NCI-H2107 treated with DMSO at 0.1 percent for 48 hours (cell line): ENCODE measurements around the gene MFRP.

Experiments
- DNase-seq: peaks from one replicate; lab custom pipeline; 2025; ENCODE audit not compliant: unreplicated experiment; lab: John Stamatoyannopoulos, UW

The MFRP gene

GRCh38 chr11:119338965-119339588 lies 7.4 kb downstream of the MFRP start:
- no peak for DNase-seq

DNA sequence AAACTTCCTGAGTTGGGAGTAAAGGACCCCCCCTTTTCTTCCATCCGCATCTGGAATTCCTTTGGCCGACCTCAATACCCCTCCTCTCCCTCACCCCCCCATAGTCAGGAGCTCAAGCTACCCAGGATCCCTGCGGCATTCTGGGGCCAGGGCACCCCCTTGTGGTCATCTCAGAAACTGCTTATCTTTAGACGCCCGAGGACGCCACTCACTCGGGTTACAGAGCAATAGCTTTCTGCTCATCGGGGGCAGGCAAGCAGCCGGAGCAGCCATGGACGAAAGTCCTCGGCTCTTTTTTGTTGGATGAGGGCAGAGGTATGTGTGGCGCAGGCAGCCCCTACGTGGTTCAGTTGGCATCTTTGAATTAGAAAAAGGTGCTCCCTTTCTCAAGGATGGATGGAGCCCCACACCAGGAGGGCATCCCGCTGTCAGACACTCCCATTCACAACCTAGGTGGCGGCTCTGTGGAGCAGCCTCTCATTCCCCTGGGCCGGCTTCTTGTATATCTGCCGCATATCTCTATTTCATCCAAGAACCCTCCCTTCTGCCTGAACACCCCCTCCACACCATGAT lies 8.1 kb downstream of the MFRP start:
- peak; percentile 37 for DNase-seq

DNA sequence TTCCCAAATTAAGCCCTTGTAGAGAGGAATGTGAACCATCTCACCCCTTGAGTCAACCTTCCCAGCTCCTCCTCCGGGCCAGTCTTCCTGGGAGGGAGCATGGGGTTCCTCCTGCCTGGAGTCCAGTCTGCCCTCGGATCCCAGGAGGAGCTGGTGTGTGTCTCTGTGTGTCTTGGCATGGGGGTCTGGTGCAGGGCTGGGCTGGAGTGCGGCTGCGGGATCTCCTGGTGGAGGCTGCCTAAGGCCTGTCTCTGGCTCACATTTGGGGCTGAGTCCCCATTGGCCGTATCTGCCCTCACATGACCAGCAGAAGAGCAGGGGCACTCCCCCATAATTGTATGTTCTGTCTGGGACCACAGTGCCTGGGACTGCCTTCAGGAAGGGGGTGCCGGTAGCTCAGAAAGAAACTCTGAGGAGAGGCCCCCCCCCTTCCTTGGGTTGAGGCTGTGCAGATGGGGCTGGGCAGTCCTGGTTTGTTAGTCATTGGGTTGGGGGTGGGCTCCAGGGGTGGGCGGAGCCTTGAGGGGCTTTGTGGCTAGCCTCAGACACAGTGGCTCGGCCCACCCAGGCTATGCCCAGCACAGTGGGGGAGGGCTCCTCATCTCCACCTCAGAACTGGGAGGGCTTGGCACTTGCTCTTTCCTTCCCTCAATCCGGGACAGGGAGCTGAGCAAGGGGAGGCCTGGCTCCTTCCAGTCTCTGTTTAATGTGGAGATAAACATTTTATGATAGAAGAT lies 8.8 kb downstream of the MFRP start:
- no peak for DNase-seq

DNA sequence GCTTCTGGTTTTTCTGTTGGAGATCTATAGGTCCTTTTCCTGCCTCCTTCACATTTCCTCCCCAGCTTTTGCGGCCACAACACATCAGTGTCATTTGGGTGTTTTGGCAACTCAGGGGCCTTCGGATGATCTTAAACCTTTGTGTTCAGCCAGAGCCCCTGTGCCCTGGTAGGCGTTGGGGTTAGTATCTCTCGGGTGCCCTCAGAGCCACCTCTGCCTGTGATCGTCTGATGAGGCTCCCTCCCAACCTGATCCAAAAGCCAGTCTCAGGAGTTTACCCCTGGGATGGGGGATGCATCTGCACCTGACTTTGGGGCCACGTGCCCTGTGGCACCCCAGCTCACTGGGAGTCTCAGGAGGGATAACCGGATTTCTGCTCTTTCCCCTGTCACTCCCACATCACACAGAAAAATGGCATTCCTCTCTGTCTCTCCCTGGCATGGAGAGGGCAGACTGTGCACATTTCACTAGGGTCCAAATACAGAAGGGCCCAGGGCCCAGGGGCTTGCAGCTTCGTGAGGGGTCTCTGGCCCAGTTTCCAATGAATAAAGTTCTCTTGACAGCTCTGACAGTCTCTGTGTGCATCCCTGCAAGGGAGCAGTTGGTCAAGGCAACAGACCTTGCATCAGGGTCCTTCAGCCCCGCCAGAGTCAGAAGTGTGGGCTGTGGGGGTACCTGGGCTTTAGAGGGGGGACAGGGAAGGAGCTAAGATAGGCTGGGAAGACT lies 9.6 kb downstream of the MFRP start:
- DNase-seq: no peak

- no peak for DNase-seq
These were observed 10.6 kb downstream of the MFRP start for GRCh38 chr11:119335655-119336543.

DNA sequence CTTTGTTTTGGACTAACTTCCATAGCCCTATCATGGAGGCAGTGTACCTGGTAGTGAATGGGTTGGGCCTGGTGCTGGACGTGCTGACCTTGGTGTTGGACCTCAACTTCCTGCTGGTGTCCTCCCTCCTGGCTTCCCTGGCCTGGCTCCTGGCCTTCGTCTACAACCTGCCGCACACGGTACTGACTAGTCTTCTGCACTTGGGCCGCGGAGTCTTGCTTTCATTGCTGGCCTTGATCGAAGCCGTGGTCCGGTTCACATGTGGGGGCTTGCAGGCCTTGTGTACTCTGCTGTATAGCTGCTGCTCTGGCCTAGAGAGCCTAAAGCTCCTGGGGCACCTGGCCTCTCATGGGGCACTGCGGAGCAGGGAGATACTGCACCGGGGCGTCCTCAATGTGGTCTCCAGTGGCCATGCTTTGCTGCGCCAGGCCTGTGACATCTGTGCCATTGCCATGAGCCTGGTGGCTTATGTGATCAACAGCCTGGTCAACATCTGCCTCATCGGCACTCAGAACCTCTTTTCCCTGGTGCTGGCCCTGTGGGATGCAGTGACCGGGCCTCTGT lies 11.3 kb downstream of the MFRP start:
- no peak for DNase-seq

- peak; percentile 92 for DNase-seq
These were observed 12.2 kb downstream of the MFRP start, which contains the start of gene RNF26 for GRCh38 chr11:119334174-119334930. Gene RNF26, plus strand, starts transcription at chr11:119334527. Its CDS starts 596 bp downstream, at chr11:119335123.

DNA sequence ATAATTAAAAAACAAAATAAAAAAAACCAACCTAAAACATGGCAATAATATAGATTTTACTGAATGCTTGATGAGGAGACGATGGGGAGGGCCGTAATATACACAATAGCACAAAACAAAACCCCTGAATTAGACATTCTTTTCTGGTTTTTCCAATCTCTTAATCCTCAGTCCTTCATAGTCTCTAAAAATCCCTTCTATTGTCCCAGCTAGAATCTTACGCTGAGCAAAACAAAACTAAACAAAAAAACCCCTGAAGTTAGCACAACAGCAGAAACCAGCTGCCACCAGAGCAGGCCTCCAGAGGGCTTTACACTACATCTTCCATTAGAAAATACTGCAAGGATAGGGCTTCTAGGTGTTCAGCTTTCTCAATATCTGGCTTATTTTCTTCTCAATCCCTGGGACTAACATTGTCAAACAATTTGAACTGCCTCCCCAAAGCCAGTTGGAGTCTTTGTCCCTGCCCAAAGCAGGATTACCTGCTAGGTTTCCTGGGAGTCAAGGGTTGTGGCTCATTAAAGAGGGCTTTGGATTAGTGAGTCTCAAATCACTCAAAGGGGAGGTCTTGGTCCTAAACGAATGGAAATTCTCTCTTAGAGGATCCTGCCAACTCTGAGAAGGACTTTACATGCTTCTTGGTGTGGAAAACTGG lies 14.3 kb downstream of the MFRP start:
- DNase-seq: no peak

- DNase-seq: no peak
These were observed 16.3 kb downstream of the MFRP start for GRCh38 chr11:119330237-119330636.

- no peak for DNase-seq
These were observed 17.2 kb downstream of the MFRP start for GRCh38 chr11:119329320-119329719.

- peak; percentile 21 for DNase-seq
These were observed 22.3 kb downstream of the MFRP start for GRCh38 chr11:119324189-119324588.

GRCh38 chr11:119323532-119324033 lies 22.9 kb downstream of the MFRP start:
- DNase-seq: peak; percentile 50

DNA sequence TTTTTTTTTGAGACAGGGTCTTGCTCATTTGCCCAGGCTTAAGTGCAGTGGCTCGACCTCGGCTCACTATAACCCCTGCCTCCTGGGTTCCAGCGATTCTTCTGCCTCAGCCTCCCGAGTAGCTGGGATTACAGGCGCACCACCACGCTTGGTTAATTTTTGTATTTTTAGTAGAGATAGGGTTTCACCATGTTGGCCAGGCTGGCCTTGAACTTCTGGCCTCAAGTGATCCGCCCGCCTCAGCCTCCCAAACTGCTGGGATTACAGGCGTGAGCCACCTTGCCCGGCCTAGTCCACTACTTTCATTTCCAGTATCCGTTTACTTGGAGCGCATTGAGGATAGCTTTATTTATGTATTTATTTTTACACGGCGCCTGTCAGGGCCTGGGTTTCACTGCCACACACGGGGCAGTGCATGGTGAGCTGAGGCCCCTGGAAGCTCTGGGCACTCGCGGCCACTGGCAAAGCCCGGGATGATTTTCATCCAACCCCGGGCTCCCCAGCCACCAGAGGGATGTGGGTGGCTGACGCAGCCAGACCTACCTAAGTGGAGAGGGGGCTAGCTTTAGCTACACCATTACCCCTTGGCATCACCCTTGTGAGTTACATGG lies 23.5 kb downstream of the MFRP start:
- DNase-seq: no peak

DNA sequence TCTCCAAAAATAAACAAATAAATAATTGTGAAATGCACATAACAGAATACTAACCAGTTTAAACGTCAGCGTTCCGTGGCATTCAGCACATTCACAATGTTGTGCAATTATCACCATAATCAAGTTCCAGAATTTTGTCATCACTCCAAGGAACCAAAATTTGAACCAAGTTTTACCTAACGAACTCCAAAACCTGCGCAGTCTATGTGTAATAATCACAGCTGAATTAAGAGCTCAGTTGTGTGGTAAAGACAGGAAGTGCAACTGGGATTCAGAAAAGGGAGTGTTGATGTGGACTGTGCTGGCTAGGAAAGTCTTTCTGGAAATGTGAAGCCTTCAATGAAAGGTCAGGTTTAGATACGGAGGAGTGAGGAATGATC lies 24.2 kb downstream of the MFRP start:
- no peak for DNase-seq

DNA sequence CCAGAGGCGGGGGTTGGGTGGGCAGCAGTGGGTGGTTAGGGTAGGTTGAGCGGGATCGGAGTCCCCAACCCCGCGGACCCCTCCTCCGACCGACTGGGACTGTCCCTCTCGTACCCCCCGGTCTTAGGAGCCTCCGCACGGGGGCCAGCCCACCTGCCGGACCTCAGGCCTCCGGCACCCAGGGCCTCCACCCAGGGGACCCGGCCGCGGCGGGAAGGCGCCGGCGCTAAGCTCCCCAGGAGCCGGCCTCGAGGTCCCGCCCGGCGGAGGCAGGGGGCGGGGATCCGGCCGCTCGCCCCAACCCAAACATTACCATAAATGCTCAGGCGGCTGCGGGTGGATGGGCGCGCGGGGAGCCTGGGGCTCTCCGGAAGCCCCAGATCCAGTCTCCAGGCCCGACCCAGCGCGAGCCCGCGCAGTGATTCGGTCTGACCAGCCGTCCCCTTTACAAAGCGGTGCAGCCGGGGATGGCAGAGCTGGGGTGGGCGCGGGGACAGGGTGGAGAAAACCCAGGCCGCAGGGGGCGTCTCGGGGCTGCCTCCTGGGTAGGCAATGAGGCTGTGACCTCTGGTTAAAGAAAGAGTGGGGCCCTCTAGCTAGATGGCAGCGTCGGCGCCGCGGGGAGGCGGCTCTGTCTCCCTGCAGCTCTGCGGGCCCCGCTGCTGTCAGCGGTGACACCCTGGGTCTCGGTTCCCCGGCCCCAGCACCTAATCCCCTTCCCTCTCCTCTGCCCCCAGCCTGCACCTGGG lies 25.6 kb downstream of the MFRP start:
- DNase-seq: no peak

GRCh38 chr11:119320240-119320775 lies 26.2 kb downstream of the MFRP start:
- DNase-seq: no peak

- no peak for DNase-seq
These were observed 26.7 kb downstream of the MFRP start for GRCh38 chr11:119319700-119320239.
